HCT116 (cell line): ENCODE measurements around the gene SGK2. TPM values are rescaled to one million over a fixed set of nuclear protein-coding genes. Genes with fewer than 3 reads are reported as not detected.

Experiments
- ATAC-seq: fragments of 200-7000 bp; cut with Tn5 transposase; 2 replicates; pipeline ENCODE4 v1.9.1; 2020; ENCODE audit warnings: mild to moderate bottlenecking, moderate library complexity
- BruUV-seq: library from RNA; stranded (reverse); fragments of 400-500 nt; replicated peaks from 2 replicates; lab custom pipeline; 2021; lab: Mats Ljungman, UMichigan
- CTCF ChIA-PET: fragments of 300-600 bp; sonication (Branson Sonifier 250); formaldehyde crosslinking; loops from one replicate; lab custom pipeline; 2021; ENCODE audit warnings: antibody characterized with exemption; lab: Charles Lee
- POLR2A ChIA-PET: fragments of 300-600, 350-600 bp; sonication (Branson Sonifier 250); formaldehyde crosslinking; loops from one replicate; lab custom pipeline; 2021; ENCODE audit warnings: antibody characterized with exemption; lab: Charles Lee
- RAD21 ChIA-PET, 2 experiments: fragments of 300-600 bp; sonication (Branson Sonifier 250); formaldehyde crosslinking; loops; one replicate each; lab custom pipeline; 2023; ENCODE audit warnings: low total read pairs in 2 of 2; ENCODE audit not compliant: uncharacterized antibody in 2 of 2, unreplicated experiment in 2 of 2, low non-redundant PET in 1 of 2; lab: Charles Lee
- DNase-seq: peaks from one replicate; pipeline ENCODE4 v3.0.0-alpha.2; 2010; ENCODE audit warnings: low read depth, low spot score
- H2AFZ ChIP-seq: fragments of 200-600 bp; shearing (Covaris generic), sonication (generic); 2 replicates; pipeline ENCODE4 v1.6.1; 2017; ENCODE audit warnings: low read depth, mixed run types, mixed read lengths, antibody characterized with exemption, low read length; ENCODE audit not compliant: poor library complexity, severe bottlenecking
- H3K27ac ChIP-seq: 2 replicates; pipeline ENCODE4 v1.5.1; 2012; ENCODE audit warnings: low read depth, low read length
- H3K27me3 ChIP-seq: fragments of 200-600 bp; sonication (generic); 2 replicates; pipeline ENCODE4 v1.6.1; 2016; ENCODE audit warnings: mixed run types, low read length, mixed read lengths; ENCODE audit not compliant: insufficient read depth
- H3K36me3 ChIP-seq, 2 experiments: fragments of 200-500 bp in 1 of 2; fragments of 200-600 bp in 1 of 2; sonication (Bioruptor generic) in 1 of 2; sonication (generic) in 1 of 2; 2 replicates each; pipeline versions ENCODE4 v1.5.1 to v1.6.1; 2014 to 2016; ENCODE audit warnings: low read length in 2 of 2, inconsistent platforms in 1 of 2, mixed read lengths in 1 of 2, mixed run types in 1 of 2; ENCODE audit not compliant: insufficient read depth in 2 of 2, control insufficient read depth in 1 of 2
- H3K4me1 ChIP-seq, 2 experiments: fragments of 200-600 bp in 1 of 2; sonication (generic) in 1 of 2; 2 replicates each; pipeline versions ENCODE4 v1.5.1 to v1.6.1; 2012 to 2017; ENCODE audit warnings: low read length in 2 of 2, inconsistent platforms in 1 of 2, mild to moderate bottlenecking in 1 of 2, mixed read lengths in 1 of 2, mixed run types in 1 of 2, moderate library complexity in 1 of 2; ENCODE audit not compliant: insufficient read depth in 2 of 2, control insufficient read depth in 1 of 2
- H3K4me2 ChIP-seq: fragments of 200-600 bp; sonication (generic); 2 replicates; pipeline ENCODE4 v1.6.1; 2017; ENCODE audit warnings: mixed run types, low read length, mixed read lengths
- H3K4me3 ChIP-seq, 2 experiments: fragments of 200-600 bp in 1 of 2; sonication (generic) in 1 of 2; replicated peaks in 1 of 2; 2 replicates each; pipeline ENCODE4 v1.5.1; 2011 to 2016; ENCODE audit warnings: low read length in 2 of 2, control low read depth in 1 of 2, low read depth in 1 of 2, mild to moderate bottlenecking in 1 of 2, mixed read lengths in 1 of 2, mixed run types in 1 of 2
- H3K79me2 ChIP-seq: fragments of 200-600 bp; sonication (generic); 2 replicates; pipeline ENCODE4 v1.6.1; 2017; ENCODE audit warnings: mild to moderate bottlenecking, mixed run types, low read length, moderate library complexity, mixed read lengths; ENCODE audit not compliant: insufficient read depth
- H3K9ac ChIP-seq: fragments of 200-600 bp; sonication (generic); 2 replicates; pipeline ENCODE4 v1.6.1; 2016; ENCODE audit warnings: low read length, mixed read lengths
- H3K9me2 ChIP-seq: fragments of 200-600 bp; sonication (generic), shearing (Covaris generic); 2 replicates; pipeline ENCODE4 v1.6.1; 2017; ENCODE audit warnings: mixed run types, mild to moderate bottlenecking, moderate library complexity; ENCODE audit not compliant: insufficient read depth
- H3K9me3 ChIP-seq, 2 experiments: fragments of 200-500 bp in 1 of 2; fragments of 200-600 bp in 1 of 2; sonication (Bioruptor generic) in 1 of 2; sonication (generic) in 1 of 2; 2 replicates each; pipeline ENCODE4 v1.6.1; 2014 to 2017; ENCODE audit warnings: low read length in 2 of 2, mixed read lengths in 2 of 2, inconsistent platforms in 1 of 2, low read depth in 1 of 2, mild to moderate bottlenecking in 1 of 2, mixed run types in 1 of 2, moderate library complexity in 1 of 2; ENCODE audit not compliant: control insufficient read depth in 1 of 2, insufficient read depth in 1 of 2
- H4K20me1 ChIP-seq: fragments of 200-600 bp; sonication (generic), shearing (Covaris generic); 2 replicates; pipeline ENCODE4 v1.6.1; 2017; ENCODE audit warnings: mixed run types, mild to moderate bottlenecking, moderate library complexity; ENCODE audit not compliant: insufficient read depth
- CEBPB ChIP-seq: IDR thresholded peaks from 2 replicates; pipeline ENCODE4 v1.6.1; 2012; ENCODE audit warnings: low read depth
- EGR1 ChIP-seq: IDR thresholded peaks from 2 replicates; pipeline ENCODE4 v1.6.1; 2012; ENCODE audit warnings: low read depth
- ELF1 ChIP-seq: IDR thresholded peaks from 2 replicates; pipeline ENCODE4 v1.6.1; 2012; ENCODE audit warnings: low read depth, borderline replicate concordance
- EZH2phosphoT487 ChIP-seq: fragments of 200-600 bp; IDR thresholded peaks from 2 replicates; pipeline ENCODE4 v1.6.1; 2018; ENCODE audit warnings: antibody characterized with exemption, borderline replicate concordance
- FOSL1 ChIP-seq: IDR thresholded peaks from 2 replicates; pipeline ENCODE4 v1.6.1; 2012; ENCODE audit warnings: low read depth
- JUND ChIP-seq: IDR thresholded peaks from 2 replicates; pipeline ENCODE4 v1.6.1; 2012
- POLR2A ChIP-seq: IDR thresholded peaks from 2 replicates; pipeline ENCODE4 v1.7.0; 2011; ENCODE audit warnings: borderline replicate concordance; ENCODE audit not compliant: insufficient read depth, insufficient read length; ENCODE audit errors: extremely low read depth
- POLR2AphosphoS5 ChIP-seq: IDR thresholded peaks from 2 replicates; pipeline ENCODE4 v1.6.1; 2011; ENCODE audit warnings: mild to moderate bottlenecking, low read depth, low read length, moderate library complexity
- RAD21 ChIP-seq: IDR thresholded peaks from 2 replicates; pipeline ENCODE4 v1.6.1; 2012; ENCODE audit warnings: low read depth, mild to moderate bottlenecking
- SP1 ChIP-seq: IDR thresholded peaks from 2 replicates; pipeline ENCODE4 v1.6.1; 2012; ENCODE audit warnings: low read depth
- SRF ChIP-seq: IDR thresholded peaks from 2 replicates; pipeline ENCODE4 v1.6.1; 2012; ENCODE audit warnings: low read depth
- TCF7L2 ChIP-seq: IDR thresholded peaks from 2 replicates; pipeline ENCODE4 v1.7.0; 2011; ENCODE audit warnings: borderline replicate concordance, inconsistent platforms; ENCODE audit not compliant: insufficient read depth, insufficient read length; ENCODE audit errors: extremely low read depth
- YY1 ChIP-seq: IDR thresholded peaks from 2 replicates; pipeline ENCODE4 v1.6.1; 2011; ENCODE audit warnings: low read length, low read depth, moderate library complexity, mild to moderate bottlenecking; ENCODE audit not compliant: insufficient replicate concordance; ENCODE audit errors: extremely low read depth
- ZNF274 ChIP-seq: fragments of 200-500 bp; sonication (Bioruptor generic); IDR thresholded peaks from 2 replicates; pipeline ENCODE4 v1.6.1; 2014; ENCODE audit warnings: mild to moderate bottlenecking, low read depth, low read length, inconsistent platforms
- intact Hi-C: fragments of 100-400 bp; cut with micrococcal nuclease; formaldehyde crosslinking; loops from 2 replicates; pipeline ENCODE4 v1.10.0; 2022
- total RNA-seq: library from RNA; stranded (reverse); gene quantifications from one replicate; pipeline ENCODE4 v1.2.1, GENCODE V29; 2021; ENCODE audit not compliant: unreplicated experiment
- TF ChIP-seq, protein P1 (sequence below): IDR thresholded peaks from 2 replicates; pipeline ENCODE4 v1.6.1; 2011; ENCODE audit warnings: mild to moderate bottlenecking, low read length, moderate library complexity; ENCODE audit not compliant: insufficient replicate concordance; ENCODE audit errors: extremely low read depth
- TF ChIP-seq, protein P2 (sequence below): IDR thresholded peaks from 2 replicates; pipeline ENCODE4 v1.6.1; 2012
- TF ChIP-seq, protein P3 (sequence below): IDR thresholded peaks from 2 replicates; pipeline ENCODE4 v1.6.1; 2012
- TF ChIP-seq, protein P4 (sequence below), 3 experiments: fragments of 200-600 bp in 1 of 3; sonication (generic) in 1 of 3; IDR thresholded peaks in 2 of 3; conservative IDR thresholded peaks in 1 of 3; 2 replicates each; pipeline ENCODE4 v1.5.1; 2012 to 2017; ENCODE audit warnings: low read depth in 2 of 3, low read length in 2 of 3, antibody characterized with exemption in 1 of 3, borderline replicate concordance in 1 of 3, control low read depth in 1 of 3, mild to moderate bottlenecking in 1 of 3, mixed read lengths in 1 of 3, mixed run types in 1 of 3, moderate library complexity in 1 of 3; ENCODE audit not compliant: insufficient read depth in 1 of 3
- TF ChIP-seq, protein P5 (sequence below): IDR thresholded peaks from 2 replicates; pipeline ENCODE4 v1.6.1; 2012; ENCODE audit warnings: low read depth

Gene SGK2
- total RNA-seq, 1 experiment from 2014 or later: 2.3 TPM

DNA sequence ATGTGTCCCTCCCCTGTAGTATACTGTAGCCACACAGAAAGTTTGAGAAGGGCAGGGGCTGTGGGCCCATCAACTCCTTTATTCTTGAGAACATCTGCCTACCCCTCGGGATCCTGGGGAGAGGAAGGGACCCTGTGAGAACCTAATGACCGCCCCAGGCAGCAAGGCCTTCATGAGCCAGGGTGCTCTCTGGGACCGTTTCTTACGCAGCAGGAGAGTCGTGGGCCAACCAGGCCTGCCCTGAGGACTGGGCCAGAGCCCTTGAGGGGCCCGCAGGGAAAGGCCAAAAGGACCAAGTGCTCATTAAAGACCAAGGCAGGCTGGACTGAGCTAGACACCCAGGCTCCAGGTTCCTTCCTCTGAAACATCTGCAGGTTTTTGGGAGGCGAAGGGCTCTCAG, 5.2 kb downstream of the SGK2 start:
- Histone ChIP-seq H3K4me2 (no peak overlapping the region), H3K79me2 (no peaks in the 10 kb centered on the region)
- TF ChIP-seq JUND (no peak), POLR2A (no peak), RAD21 (no peak), TCF7L2 (no peak), YY1 (no peak), POLR2AphosphoS5 (no peak), SRF (no peak), SP1 (no peak), EGR1 (no peak), FOSL1 (no peak), CEBPB (no peak), ELF1 (no peak), EZH2phosphoT487 (no peak), ZNF274 (no peak)
- TF ChIP-seq, protein P1, sequence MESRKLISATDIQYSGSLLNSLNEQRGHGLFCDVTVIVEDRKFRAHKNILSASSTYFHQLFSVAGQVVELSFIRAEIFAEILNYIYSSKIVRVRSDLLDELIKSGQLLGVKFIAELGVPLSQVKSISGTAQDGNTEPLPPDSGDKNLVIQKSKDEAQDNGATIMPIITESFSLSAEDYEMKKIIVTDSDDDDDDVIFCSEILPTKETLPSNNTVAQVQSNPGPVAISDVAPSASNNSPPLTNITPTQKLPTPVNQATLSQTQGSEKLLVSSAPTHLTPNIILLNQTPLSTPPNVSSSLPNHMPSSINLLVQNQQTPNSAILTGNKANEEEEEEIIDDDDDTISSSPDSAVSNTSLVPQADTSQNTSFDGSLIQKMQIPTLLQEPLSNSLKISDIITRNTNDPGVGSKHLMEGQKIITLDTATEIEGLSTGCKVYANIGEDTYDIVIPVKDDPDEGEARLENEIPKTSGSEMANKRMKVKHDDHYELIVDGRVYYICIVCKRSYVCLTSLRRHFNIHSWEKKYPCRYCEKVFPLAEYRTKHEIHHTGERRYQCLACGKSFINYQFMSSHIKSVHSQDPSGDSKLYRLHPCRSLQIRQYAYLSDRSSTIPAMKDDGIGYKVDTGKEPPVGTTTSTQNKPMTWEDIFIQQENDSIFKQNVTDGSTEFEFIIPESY: no peak
- TF ChIP-seq, protein P2, sequence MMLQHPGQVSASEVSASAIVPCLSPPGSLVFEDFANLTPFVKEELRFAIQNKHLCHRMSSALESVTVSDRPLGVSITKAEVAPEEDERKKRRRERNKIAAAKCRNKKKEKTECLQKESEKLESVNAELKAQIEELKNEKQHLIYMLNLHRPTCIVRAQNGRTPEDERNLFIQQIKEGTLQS: no peak
- TF ChIP-seq, protein P3, sequence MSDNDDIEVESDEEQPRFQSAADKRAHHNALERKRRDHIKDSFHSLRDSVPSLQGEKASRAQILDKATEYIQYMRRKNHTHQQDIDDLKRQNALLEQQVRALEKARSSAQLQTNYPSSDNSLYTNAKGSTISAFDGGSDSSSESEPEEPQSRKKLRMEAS: no peak
- TF ChIP-seq, protein P4, sequence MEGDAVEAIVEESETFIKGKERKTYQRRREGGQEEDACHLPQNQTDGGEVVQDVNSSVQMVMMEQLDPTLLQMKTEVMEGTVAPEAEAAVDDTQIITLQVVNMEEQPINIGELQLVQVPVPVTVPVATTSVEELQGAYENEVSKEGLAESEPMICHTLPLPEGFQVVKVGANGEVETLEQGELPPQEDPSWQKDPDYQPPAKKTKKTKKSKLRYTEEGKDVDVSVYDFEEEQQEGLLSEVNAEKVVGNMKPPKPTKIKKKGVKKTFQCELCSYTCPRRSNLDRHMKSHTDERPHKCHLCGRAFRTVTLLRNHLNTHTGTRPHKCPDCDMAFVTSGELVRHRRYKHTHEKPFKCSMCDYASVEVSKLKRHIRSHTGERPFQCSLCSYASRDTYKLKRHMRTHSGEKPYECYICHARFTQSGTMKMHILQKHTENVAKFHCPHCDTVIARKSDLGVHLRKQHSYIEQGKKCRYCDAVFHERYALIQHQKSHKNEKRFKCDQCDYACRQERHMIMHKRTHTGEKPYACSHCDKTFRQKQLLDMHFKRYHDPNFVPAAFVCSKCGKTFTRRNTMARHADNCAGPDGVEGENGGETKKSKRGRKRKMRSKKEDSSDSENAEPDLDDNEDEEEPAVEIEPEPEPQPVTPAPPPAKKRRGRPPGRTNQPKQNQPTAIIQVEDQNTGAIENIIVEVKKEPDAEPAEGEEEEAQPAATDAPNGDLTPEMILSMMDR (IDR thresholded peaks at IDR 0.05 in 2 of 3, conservative IDR thresholded peaks at IDR 0.05 in 1 of 3; ENCODE audit: borderline replicate concordance in 1 of 3, insufficient read depth in 1 of 3, low read depth in 2 of 3, low read length in 2 of 3): no peak
- TF ChIP-seq, protein P5, sequence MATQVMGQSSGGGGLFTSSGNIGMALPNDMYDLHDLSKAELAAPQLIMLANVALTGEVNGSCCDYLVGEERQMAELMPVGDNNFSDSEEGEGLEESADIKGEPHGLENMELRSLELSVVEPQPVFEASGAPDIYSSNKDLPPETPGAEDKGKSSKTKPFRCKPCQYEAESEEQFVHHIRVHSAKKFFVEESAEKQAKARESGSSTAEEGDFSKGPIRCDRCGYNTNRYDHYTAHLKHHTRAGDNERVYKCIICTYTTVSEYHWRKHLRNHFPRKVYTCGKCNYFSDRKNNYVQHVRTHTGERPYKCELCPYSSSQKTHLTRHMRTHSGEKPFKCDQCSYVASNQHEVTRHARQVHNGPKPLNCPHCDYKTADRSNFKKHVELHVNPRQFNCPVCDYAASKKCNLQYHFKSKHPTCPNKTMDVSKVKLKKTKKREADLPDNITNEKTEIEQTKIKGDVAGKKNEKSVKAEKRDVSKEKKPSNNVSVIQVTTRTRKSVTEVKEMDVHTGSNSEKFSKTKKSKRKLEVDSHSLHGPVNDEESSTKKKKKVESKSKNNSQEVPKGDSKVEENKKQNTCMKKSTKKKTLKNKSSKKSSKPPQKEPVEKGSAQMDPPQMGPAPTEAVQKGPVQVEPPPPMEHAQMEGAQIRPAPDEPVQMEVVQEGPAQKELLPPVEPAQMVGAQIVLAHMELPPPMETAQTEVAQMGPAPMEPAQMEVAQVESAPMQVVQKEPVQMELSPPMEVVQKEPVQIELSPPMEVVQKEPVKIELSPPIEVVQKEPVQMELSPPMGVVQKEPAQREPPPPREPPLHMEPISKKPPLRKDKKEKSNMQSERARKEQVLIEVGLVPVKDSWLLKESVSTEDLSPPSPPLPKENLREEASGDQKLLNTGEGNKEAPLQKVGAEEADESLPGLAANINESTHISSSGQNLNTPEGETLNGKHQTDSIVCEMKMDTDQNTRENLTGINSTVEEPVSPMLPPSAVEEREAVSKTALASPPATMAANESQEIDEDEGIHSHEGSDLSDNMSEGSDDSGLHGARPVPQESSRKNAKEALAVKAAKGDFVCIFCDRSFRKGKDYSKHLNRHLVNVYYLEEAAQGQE: no peak
- TF ChIP-seq, all 23 proteins: peak for 0
- Histone ChIP-seq H3K27me3 (no peaks in the 10 kb centered on the region), H3K9ac (no peak overlapping the region), H3K4me3 (no peak overlapping the region), H3K27ac (no peak overlapping the region), H4K20me1 (no peaks in the 10 kb centered on the region), H2AFZ (no peak overlapping the region), H3K9me3 (no peaks in the 10 kb centered on the region), H3K4me1 (peaks cover 1 to 5% of the 10 kb centered on the region in 2 experiments; a peak in 3 of 4 replicates), H3K36me3 (no peaks in the 10 kb centered on the region), H3K9me2 (no peaks in the 10 kb centered on the region)
- BruUV-seq: no TSS peak
- CTCF ChIA-PET: no interaction called here
- POLR2A ChIA-PET: no interaction called here
- intact Hi-C loops: no loop called here
- RAD21 ChIA-PET: no interaction called here
- ATAC-seq (no peak), DNase-seq (no peak)
